ENCODE data around the gene GALNT16.
"Not testable (repeated sequence)": the region's sequence is repeated elsewhere in the genome, so short reads cannot be mapped to it uniquely, and the experiment has no call there.

Gene GALNT16

GRCh38 chr14:69288956-69289705 is 29.2 kb downstream of the GALNT16 start:
- no peaks in the 10 kb centered on the region for H4K20me1 ChIP-seq (ENCODE audit: insufficient read depth, low read length, poor library complexity, severe bottlenecking)
- no peak overlapping the region for H3K9ac ChIP-seq (ENCODE audit: low read depth, low read length, poor library complexity, severe bottlenecking)
- no peaks in the 10 kb centered on the region for H3K27me3 ChIP-seq (ENCODE audit: insufficient read depth, low read length, poor library complexity, severe bottlenecking)
- no peaks in the 10 kb centered on the region for H3F3A ChIP-seq (ENCODE audit: low read depth)
- H3K79me2 ChIP-seq (ENCODE audit: insufficient read depth, low read length): no peaks in the 10 kb centered on the region
- no peak overlapping the region for H3K4me3 ChIP-seq (ENCODE audit: low read length, poor library complexity, severe bottlenecking)
- H2AFZ ChIP-seq (ENCODE audit: low read length): no peak overlapping the region
- no peak overlapping the region for H3K4me2 ChIP-seq (ENCODE audit: low read depth, low read length, poor library complexity, severe bottlenecking)
- no peaks in the 10 kb centered on the region for H3K4me1 ChIP-seq (ENCODE audit: insufficient read depth, low read length, poor library complexity, severe bottlenecking)
- H3K36me3 ChIP-seq (ENCODE audit: insufficient read depth, low read length): no peaks in the 10 kb centered on the region
- no peaks in the 10 kb centered on the region for H3K9me3 ChIP-seq (ENCODE audit: insufficient read depth, low read depth, low read length)
- H3K9me2 ChIP-seq (replicated peaks; ENCODE audit: low read depth, low read length): no peaks in the 10 kb centered on the region
- no peak for TF ChIP-seq EZH2phosphoT487 (IDR thresholded peaks at IDR 0.05; ENCODE audit: borderline replicate concordance)
- no peak for TF ChIP-seq CTCF (conservative IDR thresholded peaks at IDR 0.05; ENCODE audit: low read length)

- Histone ChIP-seq H3K9me3 (ENCODE audit: insufficient read depth, low read depth, low read length) (no peaks in the 10 kb centered on the region), H3K9ac (ENCODE audit: low read depth, low read length, poor library complexity, severe bottlenecking) (no peak overlapping the region), H3K4me1 (ENCODE audit: insufficient read depth, low read length, poor library complexity, severe bottlenecking) (no peaks in the 10 kb centered on the region), H2AFZ (ENCODE audit: low read length) (no peak overlapping the region), H3F3A (ENCODE audit: low read depth) (no peaks in the 10 kb centered on the region), H3K27me3 (ENCODE audit: insufficient read depth, low read length, poor library complexity, severe bottlenecking) (no peaks in the 10 kb centered on the region), H4K20me1 (ENCODE audit: insufficient read depth, low read length, poor library complexity, severe bottlenecking) (no peaks in the 10 kb centered on the region), H3K79me2 (ENCODE audit: insufficient read depth, low read length) (no peaks in the 10 kb centered on the region), H3K36me3 (ENCODE audit: insufficient read depth, low read length) (no peaks in the 10 kb centered on the region), H3K4me2 (ENCODE audit: low read depth, low read length, poor library complexity, severe bottlenecking) (no peak overlapping the region), H3K4me3 (ENCODE audit: low read length, poor library complexity, severe bottlenecking) (no peak overlapping the region), H3K9me2 (replicated peaks; ENCODE audit: low read depth, low read length) (no peaks in the 10 kb centered on the region)
- TF ChIP-seq CTCF (conservative IDR thresholded peaks at IDR 0.05; ENCODE audit: low read length) (no peak), EZH2phosphoT487 (IDR thresholded peaks at IDR 0.05; ENCODE audit: borderline replicate concordance) (no peak)
Observed at GRCh38 chr14:69289811-69290520, 30.0 kb downstream of the GALNT16 start.

- not testable (repeated sequence) for H3K4me2 ChIP-seq (ENCODE audit: low read depth, low read length, poor library complexity, severe bottlenecking); H3K9me3 ChIP-seq (ENCODE audit: insufficient read depth, low read depth, low read length); H3K9ac ChIP-seq (ENCODE audit: low read depth, low read length, poor library complexity, severe bottlenecking); H3K9me2 ChIP-seq (replicated peaks; ENCODE audit: low read depth, low read length); H3K27me3 ChIP-seq (ENCODE audit: insufficient read depth, low read length, poor library complexity, severe bottlenecking); H3K4me3 ChIP-seq (ENCODE audit: low read length, poor library complexity, severe bottlenecking); H2AFZ ChIP-seq (ENCODE audit: low read length); H4K20me1 ChIP-seq (ENCODE audit: insufficient read depth, low read length, poor library complexity, severe bottlenecking); H3K4me1 ChIP-seq (ENCODE audit: insufficient read depth, low read length, poor library complexity, severe bottlenecking); H3K79me2 ChIP-seq (ENCODE audit: insufficient read depth, low read length); H3F3A ChIP-seq (ENCODE audit: low read depth); H3K36me3 ChIP-seq (ENCODE audit: insufficient read depth, low read length)
Observed at GRCh38 chr14:69290881-69291280, 30.9 kb downstream of the GALNT16 start.

All from Loucy (cell line).